ENCODE results near the gene HYAL3.

- TF ChIP-seq EZH2 (IDR thresholded peaks at IDR 0.05; ENCODE audit: insufficient read depth, poor library complexity, severe bottlenecking) (no peak), EZH2phosphoT487 (IDR thresholded peaks at IDR 0.05; ENCODE audit: insufficient read depth, low read depth) (no peak)
Observed at GRCh38 chr3:50290161-50290641, 9.0 kb downstream of the HYAL3 start.

Measured in GM23248 (cell line).